Posterior vena cava (tissue), 2 donors: ENCODE measurements around the gene SYNPO. TPM values are rescaled to one million over a fixed set of nuclear protein-coding genes. Genes with fewer than 3 reads are reported as not detected.

Experiments used
- total RNA-seq, 2 donors: library from RNA; stranded (reverse); fragmentation: NEBNext Ultra II Directional; extraction: Animal tissue kit (Norgen Biotek cat#: 25700); gene quantifications; one replicate each; pipeline ENCODE4 v1.2.1, GENCODE V29; 2021
- donor health status: DM: yes; HTN: yes; CAD: no.
- donor health status: DM: yes; HTN: yes; CAD: no.

SYNPO gene
- total RNA-seq, 2 donors from 2014 or later = 183 to 218 TPM

Other genes starting within 250 kb of the SYNPO start
- 100 to 1,000 TPM; 279 to 566 TPM for gene CD74, start 227.8 kb upstream of the SYNPO start, total RNA-seq
- 1,000 to 10,000 TPM; 1,337 to 1,411 TPM for gene RPS14, start 190.9 kb upstream of the SYNPO start, total RNA-seq
- 10 to 100 TPM; 57.9 to 68.8 TPM for gene NDST1, start 132.5 kb upstream of the SYNPO start, total RNA-seq
- gene MYOZ3, start 20.6 kb downstream of the SYNPO start, total RNA-seq = 1 to 10 TPM in 1 of 2 donors, under 1 TPM in 1; 0.57 to 1.3 TPM
- 10 to 100 TPM; 27.8 to 27.9 TPM for gene RBM22, start 60.4 kb downstream of the SYNPO start, total RNA-seq
- gene DCTN4, start 118.4 kb downstream of the SYNPO start, total RNA-seq = 10 to 100 TPM; 58.7 to 61.6 TPM
- 10 to 100 TPM; 22.9 to 32.5 TPM for gene SMIM3, start 138.1 kb downstream of the SYNPO start, total RNA-seq
- gene IRGM, start 205.9 kb downstream of the SYNPO start, total RNA-seq = not detected